Lung microvascular endothelial cell (primary cell): ENCODE data around the gene PLPPR1. TPM values are rescaled to one million over a fixed set of nuclear protein-coding genes. Genes with fewer than 3 reads are reported as not detected.
"Not testable (repeated sequence)": the region's sequence is repeated elsewhere in the genome, so short reads cannot be mapped to it uniquely, and the experiment has no call there.

Experiments used
- DNase-seq, 2 donors: peaks; one replicate each; pipeline versions ENCODE4 v3.0.0 to v3.0.0-alpha.2; 2010; ENCODE audit warnings: low read depth in 2 of 2
- total RNA-seq: library from RNA; depleted of rRNA; stranded (reverse); fragments of >200 nt; gene quantifications from 2 replicates; pipeline ENCODE4 v1.2.1, GENCODE V29; 2014

The PLPPR1 gene
- total RNA-seq = under 0.01 TPM in 1 of 2 replicates, not detected in the other

DNA sequence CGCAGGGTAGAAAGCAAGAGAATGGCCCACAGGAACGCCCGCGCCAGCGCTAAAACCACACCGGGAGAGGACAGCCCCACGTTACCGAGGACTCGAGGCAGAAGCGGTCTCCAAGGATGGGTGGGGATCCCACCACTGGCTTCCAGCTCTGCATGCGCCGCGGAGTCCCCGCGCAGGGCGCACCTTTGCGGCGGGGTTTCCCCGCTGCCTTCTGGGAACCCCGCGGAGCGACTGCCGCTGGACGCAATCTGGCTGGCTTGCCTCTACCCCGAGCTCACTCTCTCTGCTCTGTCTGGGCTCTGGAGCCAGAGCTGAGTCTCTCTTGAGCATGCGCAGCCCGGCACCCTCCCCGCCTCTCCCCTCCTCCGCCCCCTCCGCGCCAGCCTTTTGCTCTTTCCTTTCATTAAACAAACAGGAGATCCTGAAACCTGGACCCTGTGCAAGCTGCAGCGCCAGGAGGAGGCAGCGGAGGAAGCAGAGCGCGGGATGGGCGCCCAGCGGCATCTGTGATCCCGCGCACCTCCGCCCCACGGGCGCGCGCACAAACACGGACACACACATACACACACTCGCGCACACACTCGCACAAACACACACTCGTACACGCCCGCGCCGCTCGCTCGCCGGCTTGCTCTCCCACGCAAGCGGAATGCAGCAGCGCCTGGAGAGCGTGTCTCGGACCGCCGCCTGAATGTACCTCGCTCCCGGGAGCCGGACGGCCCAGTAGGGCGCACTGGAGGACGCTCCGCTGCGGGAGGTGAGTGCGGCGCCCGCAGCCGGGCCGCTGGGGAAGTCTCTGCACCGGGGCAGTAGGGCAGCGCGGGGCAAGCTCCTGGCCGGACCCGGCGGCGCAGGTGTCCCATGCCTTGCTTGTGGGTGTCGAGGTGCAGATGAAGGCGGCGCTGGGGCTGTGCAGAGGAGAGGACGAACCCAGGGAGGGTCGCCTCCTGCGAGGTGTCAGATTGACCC lies at the start of gene PLPPR1:
Gene PLPPR1 (plus strand): TSS at position 382 of the 969 bp plus-strand sequence.
- peak; percentile 12 to 54 for DNase-seq

DNA sequence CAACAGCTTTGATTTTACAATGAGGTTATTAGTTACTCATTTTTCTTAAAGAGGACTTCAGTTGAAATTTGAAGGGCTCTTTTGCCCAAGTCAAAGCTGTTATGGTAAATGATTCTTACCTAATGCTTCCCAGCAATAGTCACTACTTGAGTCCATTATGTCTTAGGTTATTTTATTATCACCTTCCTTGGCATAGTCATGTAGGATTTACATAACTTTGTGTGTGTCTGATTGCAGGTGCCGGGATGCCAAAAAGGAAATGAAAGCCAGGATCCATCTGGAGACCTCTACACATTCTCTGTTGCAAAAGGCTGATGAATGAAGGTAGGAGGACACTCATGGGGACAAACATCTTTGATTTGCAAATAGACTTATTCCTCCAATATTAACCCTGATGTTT lies 38.8 kb upstream of the PLPPR1 start:
- DNase-seq = no peak

DNA sequence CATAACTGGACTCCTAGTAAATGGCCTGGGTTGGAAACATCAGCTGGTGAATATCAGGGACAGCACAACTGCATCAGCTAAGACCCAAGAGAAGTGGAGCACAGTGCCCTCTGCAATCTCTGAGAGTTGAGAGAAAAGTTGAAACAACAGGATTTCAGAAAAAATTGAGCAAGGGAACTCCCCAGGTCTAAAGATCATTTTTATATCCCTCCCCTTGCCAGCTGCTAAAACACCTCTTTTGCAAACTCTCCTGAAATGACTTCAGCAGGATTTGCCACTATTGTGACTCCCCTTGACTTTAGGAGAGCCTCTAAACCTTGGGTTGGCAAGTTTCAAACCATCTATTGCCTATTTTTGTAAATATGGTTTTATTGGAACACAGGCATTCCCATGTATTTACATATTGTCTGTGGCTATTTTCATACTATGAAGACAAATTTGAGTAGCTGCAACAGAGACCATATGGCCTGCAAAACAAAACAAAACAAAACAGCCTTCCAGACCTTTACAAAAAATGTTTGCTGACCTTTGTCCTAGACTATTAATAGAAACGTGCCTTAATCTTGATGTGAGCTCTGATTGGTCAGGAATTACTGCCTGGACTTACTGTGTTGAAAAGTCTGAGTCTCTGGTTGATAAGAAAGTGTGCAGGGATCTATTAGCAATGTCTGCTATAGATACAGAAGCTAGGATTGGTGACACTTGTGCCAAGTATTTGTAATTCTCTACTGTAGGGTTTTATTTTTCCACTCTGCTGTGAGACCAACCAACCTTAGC lies 37.7 kb upstream of the PLPPR1 start:
- no peak for DNase-seq

DNA sequence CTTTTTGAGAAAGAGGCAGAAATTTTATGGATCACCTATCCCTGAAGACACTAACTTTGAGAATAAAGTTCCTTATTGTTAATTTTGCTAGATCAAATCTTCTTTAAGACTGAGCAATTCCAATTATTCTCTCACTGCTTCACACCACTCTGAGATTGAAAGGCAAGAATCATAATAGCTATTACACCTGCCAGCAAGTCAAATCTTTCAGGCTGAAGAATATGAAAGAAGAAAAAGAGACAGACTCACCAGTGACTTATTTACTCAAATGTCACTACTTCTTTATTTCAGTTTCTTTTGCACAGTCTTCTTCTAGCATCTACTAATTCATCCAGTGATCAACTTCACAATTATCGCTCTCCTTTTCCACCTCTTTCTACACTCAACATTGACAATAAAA lies 35.9 kb upstream of the PLPPR1 start:
- DNase-seq = no peak

- no peak for DNase-seq
These were observed 28.5 kb upstream of the PLPPR1 start for GRCh38 chr9:100999906-101000544.

- no peak for DNase-seq
These were observed 23.3 kb upstream of the PLPPR1 start for GRCh38 chr9:101005246-101005645.

DNA sequence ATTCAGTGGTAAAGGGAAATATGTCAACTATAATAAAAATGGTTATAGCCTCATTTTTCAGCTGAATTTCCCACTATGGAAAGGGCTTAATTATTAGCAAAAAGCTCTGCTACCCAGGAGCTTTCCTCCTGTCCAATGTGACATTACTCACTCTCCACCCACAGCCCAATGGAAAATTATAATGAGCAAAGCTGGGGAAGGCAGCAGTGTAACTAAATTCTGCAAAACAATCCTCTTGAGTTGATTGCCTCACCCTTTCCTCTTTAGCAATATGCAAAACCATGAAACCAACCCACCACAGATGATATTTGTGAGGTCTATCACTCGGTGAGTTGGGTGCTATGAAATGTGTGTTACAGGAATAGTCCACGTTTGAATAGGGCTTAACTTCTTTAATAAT lies 14.0 kb upstream of the PLPPR1 start:
- DNase-seq = no peak

GRCh38 chr9:101018467-101018866 lies 10.1 kb upstream of the PLPPR1 start:
- DNase-seq = no peak

DNA sequence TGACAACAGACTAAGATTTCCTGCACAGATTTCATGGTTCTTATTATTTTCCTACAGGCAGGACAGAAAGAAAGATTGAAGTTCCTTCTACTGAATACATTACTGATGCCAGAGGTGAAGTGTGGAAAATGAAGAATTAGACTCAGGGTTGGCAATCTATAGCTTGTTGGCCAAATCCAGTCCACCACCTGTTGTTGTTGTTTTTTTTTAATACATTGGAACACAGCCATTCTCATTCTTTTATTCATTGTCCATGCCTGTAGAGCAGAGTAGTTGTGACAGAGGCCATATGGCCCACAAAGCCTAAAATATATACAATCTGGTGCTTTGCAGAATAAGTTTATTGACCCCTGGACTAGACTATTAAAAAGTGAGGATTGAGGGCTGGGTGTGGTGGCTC lies 5.8 kb upstream of the PLPPR1 start:
- no peak for DNase-seq

DNA sequence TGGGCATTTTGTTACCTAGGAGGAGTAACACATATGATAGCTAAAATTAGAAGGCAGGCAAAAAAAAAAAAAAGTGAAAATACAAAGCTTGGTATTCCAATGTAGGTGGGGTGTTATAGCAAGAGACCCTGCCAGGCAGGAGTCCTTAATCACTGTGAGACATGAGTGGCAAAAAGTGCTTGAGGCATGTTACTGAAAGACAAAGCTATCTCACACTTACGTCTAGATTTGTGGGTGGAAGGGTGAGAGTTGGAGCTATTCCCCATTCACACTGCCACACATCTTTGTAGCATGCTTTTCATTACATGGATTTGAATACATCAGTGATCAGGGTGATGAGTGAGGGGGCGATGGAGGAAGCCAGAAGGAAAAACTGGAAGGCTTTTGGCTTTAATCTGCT lies 2.6 kb upstream of the PLPPR1 start:
- no peak for DNase-seq

- peak in 1 of 2 donors; percentile 15 for DNase-seq
These were observed 1.7 kb upstream of the PLPPR1 start for GRCh38 chr9:101026824-101027223.

DNA sequence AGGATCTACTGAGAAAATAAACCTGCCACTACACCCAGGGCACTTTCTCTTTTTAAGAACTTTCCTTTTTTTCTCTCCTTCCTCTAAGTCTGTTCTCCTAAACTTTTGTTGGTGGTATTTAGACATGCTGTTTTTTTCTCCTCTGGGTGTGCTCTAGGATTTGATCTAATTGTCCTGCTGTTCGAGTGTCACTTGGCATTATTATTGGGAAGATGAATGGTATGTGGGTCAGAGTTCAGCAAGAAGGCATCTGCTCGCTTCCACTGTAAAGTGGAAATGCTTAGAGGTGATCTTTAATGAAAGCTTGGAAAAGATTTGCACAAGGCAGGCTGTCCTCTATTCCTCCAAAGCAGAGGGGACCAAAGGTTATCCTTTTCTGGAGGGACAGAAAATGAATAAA lies 1.3 kb upstream of the PLPPR1 start:
- no peak for DNase-seq

DNA sequence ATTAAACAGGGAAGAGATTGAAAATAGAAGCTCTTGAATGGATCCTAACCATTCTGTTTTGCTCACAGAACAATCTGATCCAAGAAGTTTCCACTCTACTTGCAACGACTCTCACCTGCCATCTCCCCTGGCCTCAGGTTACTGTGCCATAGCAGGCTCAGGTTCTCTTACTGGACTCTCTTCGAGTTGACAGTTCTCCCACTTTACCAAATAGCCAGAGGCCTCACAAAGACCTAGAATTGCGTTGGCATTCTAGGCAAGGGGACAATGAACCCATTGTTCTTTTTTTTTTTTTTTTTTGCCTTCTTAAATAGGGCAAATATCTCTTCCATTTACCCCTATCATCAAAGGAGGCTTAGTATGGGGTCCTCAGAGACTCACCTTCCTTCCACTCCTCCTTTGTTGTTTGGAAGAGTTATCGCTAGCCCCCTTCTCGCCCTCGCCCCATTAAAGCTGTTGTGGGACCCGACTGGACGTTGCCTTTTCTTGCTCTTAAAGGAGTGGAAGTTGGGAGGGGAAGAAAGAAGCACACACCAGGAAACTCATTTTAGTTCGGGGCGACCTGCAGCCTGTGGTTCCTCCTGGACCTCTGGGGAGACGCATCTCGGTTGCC lies 688 bp upstream of the PLPPR1 start:
- no peak for DNase-seq

DNA sequence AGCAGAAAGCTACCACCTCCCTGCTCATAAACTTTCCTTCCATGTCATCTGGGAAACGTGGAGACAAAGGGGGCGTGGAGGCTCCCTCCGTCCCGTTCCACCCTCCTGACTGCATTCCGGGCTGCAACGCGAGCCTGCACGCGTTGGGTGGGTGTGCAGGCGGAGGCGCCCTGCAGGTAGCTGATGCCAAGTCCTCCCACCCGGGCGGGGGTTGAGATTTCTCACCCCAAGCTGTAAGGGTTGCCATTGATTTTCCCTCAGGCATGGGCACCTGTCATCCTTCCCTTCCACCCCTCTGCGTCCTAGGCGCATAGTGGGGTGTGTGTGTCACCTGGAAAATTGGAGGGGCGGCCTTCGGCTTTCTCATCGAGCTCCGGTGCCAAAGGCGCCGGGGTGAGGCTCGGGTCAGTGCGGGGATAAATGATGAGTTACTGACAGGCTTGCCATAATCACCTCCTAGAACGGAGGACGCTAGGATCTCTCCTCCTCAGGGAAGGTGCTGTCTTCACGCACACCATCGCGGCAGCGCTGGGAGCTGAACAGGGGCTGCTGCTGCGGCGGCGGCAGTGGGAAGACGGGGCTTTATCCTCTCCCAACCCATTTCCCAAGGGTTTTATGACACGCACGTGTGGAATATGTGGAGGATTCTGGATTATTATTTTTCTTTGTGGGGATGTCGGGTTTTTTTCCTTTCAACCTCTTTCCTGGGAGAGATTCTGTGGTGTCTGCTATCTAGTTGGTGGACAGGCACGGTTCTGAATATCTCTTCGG lies 973 bp downstream of the PLPPR1 start:
- DNase-seq = peak in 1 of 2 donors; percentile 6

GRCh38 chr9:101030086-101030391 lies 1.5 kb downstream of the PLPPR1 start:
- DNase-seq = no peak

DNA sequence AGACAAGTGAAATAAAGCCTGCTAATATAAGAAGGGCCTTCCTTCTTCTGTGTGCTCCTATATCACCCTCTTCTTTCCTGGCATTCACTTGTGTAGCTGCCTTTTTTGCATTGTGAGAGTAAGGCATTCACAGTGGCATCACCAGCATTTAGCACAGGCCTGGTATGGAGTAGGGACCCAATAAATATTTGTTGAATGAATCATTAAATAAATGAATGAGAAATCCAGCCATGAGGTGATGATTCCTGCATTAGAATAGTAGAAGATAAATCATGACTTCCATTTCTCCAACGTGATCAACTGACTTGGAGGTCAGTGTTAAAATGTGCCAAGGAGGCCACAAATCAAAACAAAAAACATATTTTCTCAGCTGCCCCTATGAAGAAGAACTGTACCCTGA lies 3.9 kb downstream of the PLPPR1 start:
- DNase-seq = no peak

DNA sequence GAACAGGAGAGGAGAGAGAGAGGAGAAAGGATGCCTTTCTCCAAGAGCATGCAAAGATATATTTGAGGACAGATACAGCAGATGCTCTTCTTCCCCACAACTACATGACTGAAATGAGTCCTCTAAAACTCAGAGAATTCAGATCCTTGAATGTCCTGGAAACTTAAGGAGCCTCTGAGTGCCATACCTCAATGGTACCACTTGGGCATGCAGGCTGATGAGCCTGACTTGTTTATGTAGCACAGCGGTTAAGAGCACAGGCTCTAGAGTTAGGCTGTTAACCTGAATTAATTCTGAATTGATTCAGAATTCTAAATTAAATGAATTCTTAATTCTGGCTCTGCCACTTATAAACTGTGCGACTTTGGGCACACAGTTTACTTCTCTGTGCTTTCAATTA lies 5.7 kb downstream of the PLPPR1 start:
- no peak for DNase-seq

GRCh38 chr9:101035098-101035497 lies 6.6 kb downstream of the PLPPR1 start:
- peak in 1 of 2 donors; percentile 42 for DNase-seq

DNA sequence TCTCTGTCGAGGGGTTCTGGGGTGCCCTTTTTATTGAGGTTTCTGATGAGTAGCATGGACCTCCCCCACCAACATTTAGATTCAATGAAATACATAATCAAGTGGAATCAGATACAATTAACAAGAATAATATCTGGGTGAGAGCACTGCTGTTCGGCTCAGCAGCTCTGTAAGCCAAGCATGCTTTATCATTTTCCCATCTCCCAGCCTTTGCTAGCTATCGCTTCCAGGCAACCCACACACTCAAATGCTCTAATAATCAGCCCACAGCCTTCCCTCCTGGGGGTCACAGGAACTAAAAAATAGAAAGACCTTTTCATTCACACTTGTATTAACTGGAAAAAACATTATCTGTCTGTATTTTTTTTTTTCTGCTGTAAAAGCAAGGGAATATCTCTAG lies 8.9 kb downstream of the PLPPR1 start:
- no peak for DNase-seq

DNA sequence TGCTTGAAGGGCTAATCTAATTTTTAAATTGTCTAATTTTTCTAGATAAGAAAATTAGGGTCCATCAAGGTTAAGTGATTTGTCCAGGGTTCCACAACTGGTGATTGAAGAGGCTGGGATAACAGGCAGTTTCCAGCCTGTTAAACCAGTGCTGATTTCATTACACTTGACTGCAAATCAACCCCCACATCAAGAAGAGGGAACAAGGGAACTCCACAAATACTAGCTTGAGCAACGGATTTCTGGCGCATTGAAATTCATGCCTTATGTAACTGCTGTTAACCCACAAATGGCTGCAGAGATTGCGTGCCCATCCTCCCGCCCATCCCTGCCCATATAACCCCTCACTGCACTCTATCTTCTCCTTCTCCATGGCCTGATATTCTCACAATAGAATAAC lies 10.0 kb downstream of the PLPPR1 start:
- no peak for DNase-seq

DNA sequence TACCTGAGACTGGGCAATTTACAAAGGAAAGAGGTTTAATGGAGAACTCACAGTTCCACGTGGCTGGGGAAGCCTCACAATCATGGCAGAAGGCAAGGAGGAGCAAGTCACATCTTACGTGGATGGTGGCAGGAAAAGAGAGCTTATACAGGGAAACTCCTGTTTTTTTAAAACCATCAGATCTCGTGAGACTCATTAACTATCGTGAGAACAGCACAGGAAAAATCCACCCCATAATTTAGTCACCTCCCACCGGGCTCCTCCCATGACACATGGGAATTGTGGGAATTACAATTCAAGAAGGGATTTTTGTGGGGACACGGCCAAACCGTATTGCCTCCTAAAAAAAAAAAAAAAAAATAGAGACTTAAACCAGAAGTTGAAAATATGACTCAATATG lies 11.1 kb downstream of the PLPPR1 start:
- DNase-seq = not testable (repeated sequence)
